Fibroblast of gingiva (primary cell): ENCODE measurements around the gene SEPTIN1.

ENCODE experiments used
- DNase-seq: peaks from one replicate; pipeline ENCODE4 v3.0.0-alpha.2; 2011; ENCODE audit warnings: low read depth

Gene SEPTIN1, protein sequence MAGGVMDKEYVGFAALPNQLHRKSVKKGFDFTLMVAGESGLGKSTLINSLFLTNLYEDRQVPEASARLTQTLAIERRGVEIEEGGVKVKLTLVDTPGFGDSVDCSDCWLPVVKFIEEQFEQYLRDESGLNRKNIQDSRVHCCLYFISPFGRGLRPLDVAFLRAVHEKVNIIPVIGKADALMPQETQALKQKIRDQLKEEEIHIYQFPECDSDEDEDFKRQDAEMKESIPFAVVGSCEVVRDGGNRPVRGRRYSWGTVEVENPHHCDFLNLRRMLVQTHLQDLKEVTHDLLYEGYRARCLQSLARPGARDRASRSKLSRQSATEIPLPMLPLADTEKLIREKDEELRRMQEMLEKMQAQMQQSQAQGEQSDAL

DNA sequence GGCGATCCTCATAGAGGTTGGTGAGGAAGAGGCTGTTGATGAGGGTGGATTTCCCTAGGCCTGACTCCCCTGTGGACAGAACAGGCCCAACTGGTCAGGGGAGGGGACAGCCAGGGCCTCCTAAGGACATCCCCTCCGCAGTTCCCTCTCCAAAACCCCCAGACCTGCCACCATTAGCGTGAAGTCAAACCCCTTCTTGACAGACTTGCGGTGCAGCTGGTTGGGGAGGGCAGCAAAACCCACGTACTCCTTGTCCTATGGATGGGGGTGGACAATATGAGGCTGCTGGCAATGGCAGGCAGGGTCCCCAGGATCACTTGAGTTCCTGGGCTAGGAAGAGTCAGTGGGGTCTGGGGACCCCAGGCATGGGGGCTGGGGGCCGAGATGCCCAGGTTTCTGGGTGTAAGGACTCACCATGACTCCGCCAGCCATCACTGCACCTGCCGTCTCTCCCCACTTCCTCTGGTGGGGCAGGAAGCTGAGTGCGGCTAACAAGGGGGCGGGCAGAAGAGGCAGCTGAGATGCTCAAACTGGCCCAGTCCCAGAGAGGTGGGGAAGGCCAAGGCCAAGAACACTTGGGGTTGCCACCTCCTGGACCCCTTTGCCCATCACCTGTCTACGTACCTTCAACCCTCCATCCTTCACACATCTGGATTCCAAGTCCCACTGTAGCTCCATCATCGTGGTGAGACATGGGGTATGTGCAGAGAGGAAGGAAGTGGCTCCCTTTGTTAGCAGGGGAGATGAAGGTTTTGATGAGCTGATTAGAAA, at the start of gene SEPTIN1:
Gene SEPTIN1 (minus strand): TSS at position 451 of the 771 bp plus-strand sequence. CDS start 19 bp downstream, at position 432.
- DNase-seq = no peak

DNA sequence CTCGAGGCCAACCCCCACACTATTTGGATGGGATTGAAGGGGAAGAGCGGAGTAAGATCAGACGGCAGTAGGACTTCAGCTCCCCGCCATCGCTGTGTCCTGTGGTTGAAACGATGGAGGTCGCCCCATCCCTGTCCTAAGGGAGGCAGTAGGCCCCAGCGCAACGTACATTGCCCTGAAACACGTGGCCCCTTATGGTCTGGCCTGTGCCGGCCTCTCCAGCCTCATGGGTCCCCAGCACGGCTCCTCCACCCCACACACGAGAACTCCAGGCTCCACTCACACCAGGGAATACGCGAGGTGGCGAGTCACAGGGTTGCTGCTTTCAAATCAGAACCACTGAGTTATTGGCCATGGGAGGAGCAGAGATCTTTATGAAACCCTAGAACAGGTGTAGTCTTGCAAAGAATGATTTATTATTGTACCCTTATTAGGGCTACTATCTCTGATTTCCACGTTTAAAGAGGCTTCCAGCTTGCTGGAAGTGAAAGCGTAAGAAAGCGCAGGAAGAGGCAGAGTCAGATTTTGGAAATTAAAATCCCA, 48.1 kb upstream of the SEPTIN1 start:
- peak; percentile 5 for DNase-seq

DNA sequence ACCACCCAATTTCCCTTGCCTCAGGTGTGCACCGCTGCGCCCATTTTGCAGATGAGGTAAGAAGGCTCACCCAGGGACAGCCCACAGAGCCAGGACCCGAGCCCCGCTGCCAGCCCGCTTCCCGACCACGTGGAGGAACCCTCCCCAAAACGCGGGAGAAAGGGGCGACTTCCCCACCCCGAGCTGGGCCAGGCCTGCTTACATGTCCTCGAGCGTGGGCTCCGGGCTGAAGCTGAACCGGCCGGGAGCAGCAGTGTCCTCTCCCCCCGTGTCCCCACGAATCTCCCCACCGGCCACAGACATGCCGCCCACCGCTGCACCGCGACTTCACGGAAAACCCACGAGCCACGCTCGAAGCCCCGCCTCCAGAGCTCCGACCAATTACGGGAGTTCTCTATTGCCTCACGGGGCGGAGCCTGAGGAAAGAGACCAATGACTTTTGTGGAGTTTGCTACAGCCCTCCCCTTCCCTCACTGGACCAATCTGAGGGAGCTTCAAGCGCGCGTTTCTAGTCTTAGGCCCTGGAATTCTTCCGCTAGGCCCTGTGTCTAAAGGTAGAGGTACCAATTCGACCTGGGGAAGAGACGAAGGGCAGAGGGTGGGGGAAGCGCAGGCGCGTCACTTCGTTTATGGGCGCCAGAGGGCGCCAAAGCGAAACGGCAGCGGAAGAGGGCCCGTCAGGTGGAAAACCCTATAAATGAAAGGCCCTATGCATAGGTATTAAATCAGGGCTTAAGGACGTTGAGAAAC, 47.5 kb upstream of the SEPTIN1 start, which contains the start of gene DCTPP1:
Gene DCTPP1 (minus strand): TSS at position 353 of the 750 bp plus-strand sequence. CDS start 50 bp downstream, at position 303.
- peak; percentile 93 for DNase-seq

DNA sequence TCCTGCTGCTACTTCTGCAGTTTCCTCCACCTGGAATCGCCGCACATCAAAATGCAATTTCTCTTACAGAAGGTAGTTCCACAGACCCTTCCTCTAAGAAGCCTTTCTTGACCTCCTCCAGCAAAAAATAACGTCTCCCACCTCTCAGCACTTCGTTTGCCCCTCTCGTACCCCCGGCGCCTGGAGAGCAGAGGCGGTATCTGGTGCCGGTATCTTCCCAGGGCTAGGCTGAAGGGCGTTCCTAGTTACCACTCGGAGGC, 47.0 kb upstream of the SEPTIN1 start:
- no peak for DNase-seq

DNA sequence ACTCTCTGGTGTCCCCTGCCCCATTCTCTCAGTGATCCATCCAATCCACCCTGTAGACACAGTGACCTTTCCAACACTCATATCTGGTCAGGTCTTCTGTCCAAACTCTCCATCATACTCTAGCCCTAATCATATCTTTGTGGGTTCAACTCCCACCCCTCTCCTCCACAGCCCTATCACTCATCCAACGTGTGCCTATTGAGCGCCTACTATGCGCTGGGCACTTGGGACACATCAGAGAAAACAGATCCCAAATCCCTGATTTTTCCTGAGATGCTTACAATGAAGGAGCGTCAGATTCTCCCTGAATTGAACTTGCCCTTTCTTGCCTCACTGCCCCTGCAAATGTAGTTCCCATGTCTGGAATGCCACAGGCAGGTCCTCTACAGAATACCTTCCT, 45.7 kb upstream of the SEPTIN1 start:
- DNase-seq = no peak

DNA sequence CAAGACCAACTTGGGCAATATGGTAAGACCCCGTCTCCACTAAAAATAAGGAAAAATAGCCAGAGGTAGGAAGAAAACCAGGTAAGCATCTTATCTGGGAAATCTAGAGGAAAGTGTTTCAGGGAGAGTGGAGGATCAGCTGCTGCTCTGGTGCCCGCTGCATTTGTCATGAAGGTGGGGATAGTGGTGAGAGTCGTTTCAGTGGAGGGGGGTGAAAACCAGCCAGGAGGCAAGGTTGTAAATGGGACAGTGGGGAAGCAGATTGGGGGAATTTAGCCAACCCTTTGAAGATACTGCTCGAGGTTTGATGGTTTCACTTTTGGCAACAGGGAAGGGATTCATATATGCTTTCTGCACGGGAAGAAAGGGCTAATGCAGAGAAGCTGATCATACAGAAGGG, 38.6 kb upstream of the SEPTIN1 start:
- no peak for DNase-seq

DNA sequence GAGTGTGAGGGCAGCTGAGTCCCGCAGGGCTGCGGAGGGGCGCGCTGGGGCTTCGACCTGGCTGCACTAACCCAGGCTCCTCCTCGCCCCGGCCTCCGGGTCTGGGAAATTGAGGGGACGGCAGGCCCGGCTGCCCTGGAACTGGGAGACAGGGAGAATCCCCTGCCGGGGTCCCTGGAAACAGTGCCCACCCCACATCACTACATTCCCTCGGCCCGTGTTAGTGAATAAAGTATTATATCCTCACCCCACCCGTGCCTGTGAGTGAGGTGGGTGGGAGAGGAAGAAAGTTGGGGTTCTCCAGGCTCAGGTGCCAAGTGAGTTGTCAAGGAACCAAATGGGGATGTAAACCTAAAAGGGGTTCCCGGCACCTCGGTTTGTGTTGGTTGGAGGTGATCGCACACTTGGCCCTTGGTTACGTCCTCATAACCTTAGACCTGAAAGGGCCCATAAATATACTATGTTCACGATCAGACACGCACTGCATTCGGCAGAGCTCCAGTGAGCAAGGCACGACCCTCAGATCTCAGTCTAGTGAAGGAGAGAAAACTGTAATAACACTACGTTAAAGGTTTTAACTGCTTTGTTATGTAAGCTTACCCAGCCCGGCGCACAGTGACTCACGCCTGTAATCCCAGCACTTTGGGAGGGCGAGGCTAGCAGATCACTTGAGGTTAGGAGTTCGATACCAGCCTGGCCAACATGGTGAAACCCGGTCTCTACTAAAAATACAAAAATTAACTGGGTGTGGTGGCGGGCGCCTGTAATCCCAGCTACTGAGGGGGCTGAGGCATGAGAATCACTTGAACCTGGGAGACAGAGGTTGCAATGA, 36.2 kb upstream of the SEPTIN1 start:
- no peak for DNase-seq

DNA sequence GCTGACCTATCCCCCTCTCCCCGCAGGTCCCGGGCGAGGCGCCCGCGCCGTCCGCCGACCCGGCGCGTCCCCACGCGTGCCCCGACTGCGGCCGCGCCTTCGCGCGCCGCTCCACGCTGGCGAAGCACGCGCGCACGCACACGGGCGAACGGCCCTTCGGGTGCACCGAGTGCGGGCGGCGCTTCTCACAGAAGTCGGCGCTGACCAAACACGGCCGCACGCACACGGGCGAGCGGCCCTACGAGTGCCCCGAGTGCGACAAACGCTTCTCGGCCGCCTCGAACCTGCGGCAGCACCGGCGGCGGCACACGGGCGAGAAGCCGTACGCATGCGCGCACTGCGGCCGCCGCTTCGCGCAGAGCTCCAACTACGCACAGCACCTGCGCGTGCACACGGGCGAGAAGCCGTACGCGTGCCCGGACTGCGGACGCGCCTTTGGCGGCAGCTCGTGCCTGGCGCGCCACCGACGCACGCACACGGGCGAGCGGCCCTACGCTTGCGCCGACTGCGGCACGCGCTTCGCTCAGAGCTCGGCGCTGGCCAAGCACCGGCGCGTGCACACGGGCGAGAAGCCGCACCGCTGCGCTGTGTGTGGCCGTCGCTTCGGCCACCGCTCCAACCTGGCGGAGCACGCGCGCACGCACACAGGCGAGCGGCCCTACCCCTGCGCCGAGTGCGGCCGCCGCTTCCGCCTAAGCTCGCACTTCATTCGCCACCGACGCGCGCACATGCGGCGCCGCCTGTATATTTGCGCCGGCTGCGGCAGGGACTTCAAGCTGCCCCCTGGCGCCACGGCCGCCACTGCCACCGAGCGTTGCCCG, 35.4 kb upstream of the SEPTIN1 start:
- DNase-seq = peak; percentile 92

DNA sequence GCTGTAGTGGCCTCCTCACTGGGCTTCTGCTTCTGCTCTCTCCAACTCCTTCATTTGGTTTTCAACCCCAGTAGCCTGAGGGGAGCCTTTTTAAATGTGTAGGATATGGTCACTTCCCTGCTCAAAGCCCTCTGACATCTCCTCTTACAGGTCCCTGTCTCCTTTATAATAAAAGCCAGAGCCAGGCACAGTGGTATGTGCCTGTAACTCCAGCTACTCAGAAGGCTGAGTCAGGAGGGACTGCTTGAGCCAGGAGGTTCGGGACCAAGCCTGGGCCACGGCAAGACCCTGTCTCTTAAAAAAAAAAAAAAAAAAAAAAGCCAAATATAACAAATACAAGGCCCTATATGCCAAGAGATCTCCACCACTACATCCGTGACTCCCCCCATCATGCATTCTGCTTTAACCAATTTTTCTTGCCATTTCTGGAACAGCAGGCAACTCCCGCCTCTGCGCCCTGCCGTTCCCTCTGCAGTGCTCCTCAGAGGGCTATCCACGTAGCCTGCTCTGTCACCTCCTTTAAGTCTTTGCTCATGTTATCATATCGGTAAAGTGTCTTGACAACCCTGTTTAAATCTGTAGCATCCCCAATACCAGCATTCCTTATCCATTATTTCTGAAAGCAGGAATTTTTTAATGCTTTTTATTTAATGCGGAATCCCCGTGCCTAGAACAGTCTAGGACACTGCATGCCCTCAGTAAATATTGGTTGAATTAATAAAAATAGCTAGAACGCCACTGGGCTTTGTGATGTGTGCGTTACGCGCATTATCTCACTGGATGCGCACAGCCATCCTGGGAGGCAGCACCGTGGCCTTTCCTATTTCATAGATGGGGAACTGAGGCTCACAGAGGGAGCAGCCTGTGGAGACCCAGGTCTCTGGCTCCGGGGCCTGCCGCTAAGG, 34.5 kb upstream of the SEPTIN1 start:
- DNase-seq = no peak

DNA sequence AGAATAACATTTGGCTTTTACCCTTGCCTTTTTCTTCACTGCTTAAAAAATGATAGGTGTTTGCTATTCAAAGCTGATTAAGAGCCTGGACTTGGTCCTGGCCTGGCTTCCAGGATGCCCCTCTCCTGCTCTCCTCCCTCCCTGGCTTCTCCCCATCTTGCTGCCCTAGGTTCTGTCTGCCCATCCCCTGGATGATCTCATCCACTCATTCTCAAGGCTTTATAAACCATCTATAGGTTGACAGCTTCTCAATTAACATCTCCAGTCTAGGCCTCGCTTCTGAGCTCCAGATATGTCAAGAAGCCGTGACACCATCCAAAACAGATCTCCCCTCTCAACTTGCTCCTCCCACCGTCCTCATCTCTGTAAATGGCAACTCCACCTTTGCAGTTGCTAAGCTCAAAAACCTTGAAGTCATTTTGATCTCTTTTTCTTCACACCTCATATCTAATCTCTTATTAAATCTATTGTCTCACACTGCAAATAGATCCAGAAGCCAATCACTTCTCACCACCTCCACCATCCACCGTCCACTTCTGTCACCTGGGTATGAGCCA, 33.8 kb upstream of the SEPTIN1 start:
- DNase-seq = no peak

DNA sequence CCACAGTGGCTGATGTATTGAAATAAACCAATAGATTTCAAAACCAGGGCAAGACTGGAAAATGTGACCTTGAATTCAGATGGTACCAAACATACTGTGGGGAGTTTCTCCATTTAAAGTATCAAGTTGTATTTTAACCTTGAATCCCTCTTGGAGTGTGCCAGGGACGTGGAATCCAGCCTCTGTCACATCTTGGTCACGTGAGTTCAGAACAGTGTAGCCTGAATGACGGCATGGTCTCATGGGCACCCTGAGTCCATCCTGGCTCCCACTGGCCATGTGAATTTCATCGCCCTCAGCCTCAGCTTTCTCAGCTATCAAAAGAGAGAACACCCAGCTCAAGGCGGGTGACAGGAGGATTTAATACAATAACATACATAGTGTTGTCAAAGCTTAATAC, 31.8 kb upstream of the SEPTIN1 start:
- no peak for DNase-seq

DNA sequence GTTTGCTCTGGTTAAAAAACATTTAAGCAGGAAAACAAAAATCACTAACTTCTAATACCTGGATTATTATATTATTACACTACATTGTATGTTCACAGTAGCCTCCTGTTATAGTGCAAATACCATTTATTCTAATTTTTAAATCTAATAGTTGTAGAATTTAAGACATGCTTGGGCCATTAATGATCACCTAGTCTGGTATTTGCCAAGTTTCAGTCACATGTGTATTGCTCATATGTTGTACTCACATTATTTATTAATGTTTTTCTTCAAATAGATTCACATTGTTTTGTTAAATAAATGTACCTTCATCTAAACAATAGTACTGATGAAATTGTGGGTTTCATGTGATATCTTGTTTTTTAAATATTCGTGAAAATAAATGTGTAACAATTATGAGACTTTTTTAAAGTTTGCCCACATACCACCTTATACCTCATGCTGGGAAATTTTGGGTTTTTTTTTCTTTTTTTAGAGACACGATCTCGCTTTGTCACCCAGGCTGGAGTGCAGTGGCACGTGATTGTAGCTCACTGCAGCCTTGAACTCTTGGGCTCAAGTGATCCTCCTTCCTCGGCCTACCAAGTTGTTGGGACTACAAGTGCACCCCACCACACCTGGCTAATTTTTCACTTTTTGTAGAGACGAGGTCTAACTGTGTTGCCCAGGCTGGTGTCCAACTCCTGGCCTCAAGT, 30.9 kb upstream of the SEPTIN1 start:
- no peak for DNase-seq

DNA sequence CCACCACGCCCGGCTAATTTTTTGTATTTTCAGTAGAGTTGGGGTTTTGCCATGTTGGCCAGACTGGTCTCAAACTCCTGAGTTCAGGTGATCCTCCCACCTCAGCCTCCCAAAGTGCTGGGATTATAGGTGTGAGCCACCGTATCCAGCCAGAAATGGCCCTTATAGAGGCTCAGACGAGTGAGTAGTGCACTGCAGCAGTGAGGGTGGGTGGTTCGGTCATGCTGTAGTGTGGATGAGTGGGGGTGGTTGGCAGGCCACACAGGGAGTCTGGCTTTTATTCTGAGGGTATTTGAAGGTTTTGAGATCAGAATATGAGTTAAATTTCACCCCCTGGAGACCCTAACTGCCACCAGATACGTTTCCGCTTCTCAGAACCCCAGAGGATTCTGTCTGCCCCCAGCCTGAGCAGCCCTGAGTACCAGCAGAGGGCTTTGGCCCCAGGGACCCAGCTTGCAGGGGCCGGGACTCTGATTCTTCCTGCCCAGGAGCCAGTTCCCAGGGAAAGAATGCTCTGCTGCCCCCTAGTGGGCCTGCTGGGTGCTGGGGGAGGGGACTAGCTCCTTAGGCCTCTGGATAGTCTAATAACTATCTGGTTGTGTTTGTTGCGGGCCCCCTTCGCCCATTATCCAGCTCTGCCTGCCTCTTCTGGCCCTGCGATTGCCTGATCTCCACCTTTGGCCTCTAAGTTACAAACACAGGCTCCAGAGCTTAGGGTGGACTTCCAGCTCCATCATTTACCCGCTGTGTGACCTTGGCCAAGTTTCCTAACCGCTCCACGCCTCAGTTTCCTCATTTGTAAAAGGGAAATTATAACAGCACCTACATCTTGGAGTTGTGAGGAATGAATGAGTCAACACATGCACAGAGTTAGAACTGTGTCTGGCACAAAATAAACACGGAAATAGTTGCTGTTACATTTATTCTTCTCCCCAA, 27.0 kb upstream of the SEPTIN1 start:
- peak; percentile 73 for DNase-seq

DNA sequence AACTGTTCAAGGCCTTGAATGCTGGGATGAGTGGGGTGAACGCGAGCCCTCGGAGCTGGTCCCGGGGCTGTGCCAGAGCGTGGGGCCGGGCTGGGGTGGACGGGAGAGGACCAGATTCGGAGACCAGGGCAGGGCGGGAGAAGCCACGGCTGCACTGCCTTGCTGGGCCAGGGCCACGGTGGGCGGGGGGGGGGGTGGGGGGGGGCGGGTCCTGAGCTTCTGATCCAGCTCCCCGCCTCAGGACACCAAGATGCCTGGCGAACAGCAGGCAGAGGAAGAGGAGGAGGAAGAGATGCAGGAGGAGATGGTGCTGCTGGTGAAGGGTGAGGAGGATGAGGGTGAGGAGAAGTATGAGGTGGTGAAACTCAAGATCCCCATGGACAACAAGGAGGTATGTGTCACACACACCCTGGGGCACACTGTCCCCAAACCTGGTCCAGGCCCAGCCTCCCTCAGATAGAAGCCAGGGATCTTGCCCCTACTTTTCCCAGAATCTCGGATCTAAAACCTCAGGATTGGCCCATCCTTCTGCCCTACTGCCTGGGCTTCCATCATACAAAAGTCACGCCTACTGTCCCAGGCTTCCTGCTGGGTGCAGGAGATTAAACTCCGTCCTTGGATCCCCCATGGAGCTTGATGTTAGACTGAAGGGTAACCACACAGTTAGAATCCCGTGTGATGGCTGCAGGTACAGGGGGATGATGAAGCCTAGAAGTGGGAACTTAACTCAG, 25.6 kb upstream of the SEPTIN1 start:
- no peak for DNase-seq

DNA sequence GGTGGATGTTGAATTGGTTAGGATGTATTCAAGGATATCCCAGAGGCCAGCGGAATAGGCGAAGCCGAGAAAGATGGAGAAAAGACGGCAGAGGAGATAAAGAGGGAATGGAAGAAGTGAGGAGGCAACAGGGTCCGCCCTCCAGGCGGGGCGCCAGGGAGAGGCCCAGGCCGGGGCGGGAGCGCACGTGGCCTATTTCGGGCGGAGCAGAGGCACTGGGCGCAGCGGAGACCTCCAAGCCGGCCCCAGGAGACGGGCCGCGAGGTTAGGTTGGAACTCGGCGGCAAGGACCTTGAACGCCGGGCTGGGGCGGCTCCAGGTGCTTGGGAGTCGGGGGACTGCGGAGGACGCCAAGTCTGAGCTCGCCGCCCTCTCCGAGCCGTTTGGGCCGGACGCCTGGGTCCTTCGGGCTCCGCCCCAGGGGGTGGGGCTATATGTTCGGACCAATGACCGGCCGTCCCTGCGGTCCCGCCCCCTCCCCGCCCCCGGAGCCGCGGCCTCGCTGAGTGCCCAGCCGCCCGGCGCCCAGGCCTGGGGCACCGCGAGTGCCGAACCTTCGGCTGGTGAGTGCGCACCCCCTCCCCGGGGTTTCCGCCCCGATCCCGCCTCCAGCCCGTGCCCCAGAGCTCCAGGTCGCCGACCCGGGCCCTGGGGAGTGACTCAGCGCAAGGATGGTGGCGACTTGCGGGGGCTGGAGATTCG, 24.9 kb upstream of the SEPTIN1 start, which contains the start of gene ZNF771:
Gene ZNF771 (plus strand): TSS at position 505 of the 702 bp plus-strand sequence. CDS start 448 bp downstream, outside the sequence.
- peak; percentile 87 for DNase-seq

DNA sequence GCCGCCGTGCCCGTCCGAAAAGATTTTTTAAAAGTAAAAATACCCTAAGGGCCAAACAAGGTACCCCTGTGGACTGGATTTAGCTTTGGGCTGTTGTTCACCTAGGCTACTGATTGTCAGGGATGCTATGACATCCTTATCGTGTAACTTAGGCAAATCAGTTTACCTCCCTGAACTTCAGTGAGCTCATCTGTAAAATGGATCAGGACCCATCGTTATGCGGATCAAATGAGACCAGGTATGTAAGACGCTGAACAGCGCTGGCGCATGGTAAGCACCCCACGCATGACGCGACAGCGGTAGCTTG, 24.4 kb upstream of the SEPTIN1 start:
- no peak for DNase-seq
